ENCODE measurements around the gene FILIP1L. TPM values are rescaled to one million over a fixed set of nuclear protein-coding genes. Genes with fewer than 3 reads are reported as not detected.

Gene FILIP1L
- total and polyA plus RNA-seq, 2 of the 8 experiments (the other 6 are each of a cell fraction or from before 2014, with no cell fraction given) = 0.06 to 0.09 TPM

DNA sequence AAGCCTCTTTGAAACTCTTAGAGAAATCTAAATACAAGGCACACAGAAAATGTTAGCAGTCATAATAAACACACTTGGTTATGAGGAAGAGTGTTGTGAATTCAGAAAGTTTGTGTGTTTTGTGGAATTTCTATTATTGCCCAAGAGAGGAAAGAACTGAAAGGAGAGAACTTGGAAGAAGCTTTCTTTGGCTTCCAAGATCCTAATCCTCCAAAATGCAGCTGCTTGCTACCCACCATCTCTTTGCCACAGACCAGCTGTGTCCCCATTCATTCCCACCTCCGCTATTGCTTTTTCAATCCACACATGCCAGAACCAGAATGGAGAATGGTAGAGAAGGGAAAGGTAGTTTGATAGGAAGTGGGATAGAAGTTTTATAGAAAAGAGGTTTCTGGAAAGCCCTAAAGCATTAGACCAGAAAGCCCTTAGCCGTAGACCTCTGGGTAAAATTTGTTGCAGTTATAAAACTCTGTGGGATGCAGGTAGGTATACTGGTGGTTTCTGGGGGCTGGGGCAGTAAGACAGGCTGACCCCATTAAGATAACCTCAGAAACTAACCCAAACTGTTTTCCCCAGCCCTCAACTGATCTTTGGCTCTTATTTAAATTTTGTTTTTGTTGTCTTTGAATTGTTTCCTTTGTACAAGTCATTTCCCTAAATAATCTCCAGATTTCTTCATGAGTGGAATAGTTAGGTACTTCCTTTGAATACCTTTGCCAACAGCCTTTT is 108.5 kb downstream of the FILIP1L start:
- peak overlapping the region in 1 of 4 experiments; percentile 34; a peak in 1 of 7 replicates for H3K9ac ChIP-seq (replicated peaks in 1 of 4; ENCODE audit: extremely low read depth in 1 of 4, low read depth in 3 of 4, low read length in 3 of 4)
- no peak overlapping the region for H2BK20ac ChIP-seq (ENCODE audit: low read length)
- no peak for TF ChIP-seq SIRT6 (IDR thresholded peaks at IDR 0.05; ENCODE audit: low read length)
- TF ChIP-seq EP300 (IDR thresholded peaks at IDR 0.05; ENCODE audit: borderline replicate concordance in 1 of 2, low read depth in 2 of 2, low read length in 2 of 2) = no peak
- TF ChIP-seq BACH1 (IDR thresholded peaks at IDR 0.05; ENCODE audit: low read length) = no peak
- TF ChIP-seq CTBP2 (IDR thresholded peaks at IDR 0.05; ENCODE audit: borderline replicate concordance, insufficient read depth, insufficient read length, low read length) = no peak
- no peak for TF ChIP-seq JUND (IDR thresholded peaks at IDR 0.05; ENCODE audit: low read length)
- TF ChIP-seq ZNF274 (IDR thresholded peaks at IDR 0.05; ENCODE audit: borderline replicate concordance, extremely low read depth, low read length) = no peak
- no peak for TF ChIP-seq KDM5A (IDR thresholded peaks at IDR 0.05; ENCODE audit: low read length)
- TF ChIP-seq KDM1A (IDR thresholded peaks at IDR 0.05; ENCODE audit: borderline replicate concordance, low read length) = no peak
- no peak for TF ChIP-seq SP4 (IDR thresholded peaks at IDR 0.05; ENCODE audit: low read length)
- TF ChIP-seq EGR1 (IDR thresholded peaks at IDR 0.05; ENCODE audit: borderline replicate concordance, low read depth, low read length) = no peak
- no peak for TF ChIP-seq TAF1 (IDR thresholded peaks at IDR 0.05; ENCODE audit: low read depth, low read length)
- TF ChIP-seq GABPA (IDR thresholded peaks at IDR 0.05; ENCODE audit: borderline replicate concordance, insufficient read depth, low read length) = no peak
- no peak overlapping the region for H2BK15ac ChIP-seq (ENCODE audit: low read length)
- H3K4me1 ChIP-seq (replicated peaks in 1 of 4; ENCODE audit: control insufficient read depth in 3 of 4, insufficient read depth in 4 of 4, low read length in 3 of 4) = peaks cover 3 to 8% (median 5%) of the 10 kb centered on the region in 4 experiments; a peak in 5 of 7 replicates
- no peaks in the 10 kb centered on the region for H3K79me2 ChIP-seq (ENCODE audit: control insufficient read depth in 1 of 2, insufficient read depth in 2 of 2, low read length in 2 of 2)
- H3K4me2 ChIP-seq (ENCODE audit: insufficient read depth in 1 of 2, low read depth in 2 of 2, low read length in 2 of 2) = no peak overlapping the region
- no peak overlapping the region; the same call in 1 of the 2 replicates for H3K18ac ChIP-seq (ENCODE audit: extremely low read depth, low read length)
- H3K56ac ChIP-seq (replicated peaks; ENCODE audit: insufficient read length, low read depth, low read length) = no peak overlapping the region
- H2BK12ac ChIP-seq (ENCODE audit: low read depth, low read length) = no peak overlapping the region
- no peaks in the 10 kb centered on the region for H3K27me3 ChIP-seq (replicated peaks in 1 of 4; ENCODE audit: control insufficient read depth in 3 of 4, extremely low read depth in 1 of 4, insufficient read depth in 3 of 4, low read length in 3 of 4)
- no peak overlapping the region for H2BK120ac ChIP-seq (replicated peaks; ENCODE audit: low read depth, low read length)
- CTCF ChIA-PET (ENCODE audit: partially characterized antibody) = interaction anchor here (1.0 to 3.0 kb wide), 5 partner anchors 11 to 165 kb away, joined by 3 to 17 read pairs (median 3); no protein-coding TSS in a partner anchor
- FAIRE-seq (no peak), DNase-seq (ENCODE audit: low read depth in 1 of 2, low spot score in 2 of 2) (no peak)
- no peaks in the 10 kb centered on the region for H3K9me3 ChIP-seq (ENCODE audit: insufficient read depth in 2 of 2, low read depth in 1 of 2, low read length in 1 of 2)
- no peak overlapping the region for H2BK5ac ChIP-seq (ENCODE audit: low read depth, low read length)
- no peak overlapping the region; a peak in 1 of 8 replicates for H3K4me3 ChIP-seq (ENCODE audit: extremely low read depth in 1 of 4, insufficient read depth in 2 of 4, low read depth in 3 of 4, low read length in 4 of 4)
- no peak overlapping the region for H3K14ac ChIP-seq (ENCODE audit: insufficient read length)
- no peak overlapping the region for H3K23ac ChIP-seq (ENCODE audit: insufficient read length)
- no peak overlapping the region for H3K4ac ChIP-seq (replicated peaks; ENCODE audit: insufficient read length, low read depth, low read length)
- POLR2A ChIA-PET (ENCODE audit: partially characterized antibody) = no interaction called here
- H3K36me3 ChIP-seq (ENCODE audit: control insufficient read depth in 2 of 4, insufficient read depth in 4 of 4, low read length in 3 of 4) = no peaks in the 10 kb centered on the region
- H2AFZ ChIP-seq (ENCODE audit: low read length) = no peak overlapping the region
- no peaks in the 10 kb centered on the region for H3K79me1 ChIP-seq (ENCODE audit: low read depth, low read length)
- H4K91ac ChIP-seq (replicated peaks; ENCODE audit: insufficient read length, low read length) = no peak overlapping the region
- H3K23me2 ChIP-seq (ENCODE audit: low read depth, low read length) = no peaks in the 10 kb centered on the region
- no peak overlapping the region for H4K5ac ChIP-seq (ENCODE audit: insufficient read length, low read depth, low read length)
- no peak overlapping the region for H4K8ac ChIP-seq (ENCODE audit: extremely low read depth, insufficient read depth, low read length)
- H4K20me1 ChIP-seq (replicated peaks in 1 of 2; ENCODE audit: control insufficient read depth in 1 of 2, insufficient read depth in 2 of 2, low read length in 2 of 2) = no peaks in the 10 kb centered on the region
- no peak overlapping the region for H2AK5ac ChIP-seq (ENCODE audit: low read depth, low read length)
- H3K27ac ChIP-seq (ENCODE audit: low read depth, low read length) = no peak overlapping the region
- WGBS, 2 experiments (ENCODE audit: extremely low coverage in 1 of 2, insufficient coverage in 1 of 2, insufficient read length in 1 of 2, insufficient replicate concordance in 2 of 2, low coverage in 1 of 2, low lambda C conversion rate in 2 of 2, missing lambda C conversion rate in 1 of 2) = 65% methylated on average over 2 of the region's 2 CpGs; no CpG with 5 or more reads in 1 of the 2 experiments

All from H1 (cell line).